ENCODE data around the gene SPACA6.
A peak's percentile ranks its signal among the peaks of the same experiment; 100 is the strongest.
"Not testable (repeated sequence)": the region's sequence is repeated elsewhere in the genome, so short reads cannot be mapped to it uniquely, and the experiment has no call there.

SPACA6 gene

DNA sequence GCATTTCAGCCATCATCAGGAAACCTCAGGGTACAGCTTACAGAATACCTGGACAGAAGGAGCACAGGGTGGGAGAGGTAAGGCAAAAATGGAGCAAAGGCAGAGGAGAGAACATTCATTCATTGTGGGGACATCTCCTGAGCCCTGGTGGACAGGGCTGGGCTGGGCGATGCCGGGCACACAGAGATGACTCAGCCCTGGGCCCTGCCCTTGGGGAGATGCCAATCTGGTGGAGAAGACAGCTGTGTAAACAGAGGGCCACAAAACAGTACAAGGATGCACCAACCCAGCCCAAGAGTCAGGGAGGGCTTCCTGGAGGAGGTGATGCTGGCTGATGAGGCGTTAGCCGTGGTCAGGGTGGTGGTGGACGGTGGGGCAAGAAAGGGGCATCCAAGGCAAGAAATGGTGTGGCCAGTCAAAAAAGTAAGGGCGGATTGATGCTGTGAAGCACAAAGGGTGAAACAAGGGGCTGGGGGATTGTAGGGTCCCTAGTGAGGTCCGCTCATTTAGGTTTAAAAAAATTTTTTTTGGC, 34.3 kb downstream of the SPACA6 start:
- H3K4me3 ChIP-seq (ENCODE audit: control insufficient read depth, low read depth, low read length) = no peak overlapping the region
- no peak for TF ChIP-seq CTCF (IDR thresholded peaks at IDR 0.05; ENCODE audit: control insufficient read depth, insufficient read depth, low read depth, low read length, missing control alignments)
- DNase-seq (ENCODE audit: low read depth) = no peak

DNA sequence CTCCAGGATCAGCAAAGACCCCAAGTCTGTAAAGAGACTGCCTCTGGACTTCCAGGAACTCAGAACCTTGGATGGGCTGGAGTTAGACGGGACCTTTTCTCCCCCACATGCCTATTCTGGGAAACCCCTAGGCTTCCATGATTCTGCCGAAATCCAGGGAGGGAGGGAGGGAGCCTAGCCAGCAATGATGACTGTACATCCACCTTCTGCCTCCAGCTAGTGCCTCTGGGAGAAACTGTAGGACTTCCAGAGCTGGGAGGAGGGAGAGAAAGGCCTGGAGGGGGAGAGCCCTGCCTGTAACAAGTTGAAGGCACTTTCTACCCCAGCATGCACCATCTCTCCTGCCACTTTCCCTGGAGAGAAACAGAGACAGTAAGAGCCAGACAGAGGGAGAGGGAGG, 36.7 kb downstream of the SPACA6 start:
- no peak for TF ChIP-seq CTCF (IDR thresholded peaks at IDR 0.05; ENCODE audit: control insufficient read depth, insufficient read depth, low read depth, low read length, missing control alignments)
- no peak overlapping the region for H3K4me3 ChIP-seq (ENCODE audit: control insufficient read depth, low read depth, low read length)
- no peak for DNase-seq (ENCODE audit: low read depth)

GRCh38 chr19:51733742-51734522, 40.8 kb downstream of the SPACA6 start:
- TF ChIP-seq CTCF (IDR thresholded peaks at IDR 0.05; ENCODE audit: control insufficient read depth, insufficient read depth, low read depth, low read length, missing control alignments) = no peak
- H3K4me3 ChIP-seq (ENCODE audit: control insufficient read depth, low read depth, low read length) = no peak overlapping the region
- DNase-seq (ENCODE audit: low read depth) = no peak

GRCh38 chr19:51735759-51736449, 42.8 kb downstream of the SPACA6 start:
- H3K4me3 ChIP-seq (ENCODE audit: control insufficient read depth, low read depth, low read length) = no peak overlapping the region
- TF ChIP-seq CTCF (IDR thresholded peaks at IDR 0.05; ENCODE audit: control insufficient read depth, insufficient read depth, low read depth, low read length, missing control alignments) = no peak
- DNase-seq (ENCODE audit: low read depth) = peak; percentile 82

DNA sequence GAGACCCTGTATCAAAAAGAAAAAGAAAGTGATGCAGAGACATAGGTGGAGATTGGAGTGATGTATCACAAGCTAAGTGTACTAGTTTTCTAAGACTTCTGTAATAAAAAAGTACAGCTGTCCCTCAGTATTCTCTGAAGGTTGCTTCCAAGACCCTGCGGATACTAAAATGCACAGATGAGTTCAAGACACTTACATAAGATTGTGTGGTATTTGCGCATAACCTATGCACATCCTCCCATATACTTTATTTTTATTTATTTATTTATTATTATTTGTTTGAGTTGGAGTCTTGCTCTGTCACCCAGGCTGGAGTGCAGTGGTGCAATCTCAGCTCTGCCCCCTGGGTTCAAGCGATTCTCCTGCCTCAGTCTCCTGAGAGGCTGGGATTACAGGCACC, 44.3 kb downstream of the SPACA6 start:
- TF ChIP-seq CTCF (IDR thresholded peaks at IDR 0.05; ENCODE audit: control insufficient read depth, insufficient read depth, low read depth, low read length, missing control alignments) = no peak

DNA sequence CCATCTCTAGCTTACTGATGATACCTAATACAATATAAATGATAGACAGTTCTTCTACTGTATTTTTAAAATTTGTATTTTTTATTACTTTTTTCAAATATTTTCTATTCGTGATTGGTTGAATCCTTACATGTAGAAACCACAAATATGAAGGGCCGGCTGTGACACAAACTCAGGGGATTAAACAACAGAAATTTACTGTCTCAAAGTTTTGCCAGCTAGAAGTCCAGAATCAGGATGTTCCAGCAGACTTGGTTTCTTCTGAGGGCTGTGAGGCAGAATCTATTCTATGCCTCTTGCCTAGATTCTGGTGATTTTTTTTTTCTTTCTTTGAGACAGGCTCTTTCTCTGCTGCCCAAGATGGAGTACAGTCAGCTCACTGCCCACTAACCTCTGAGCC, 44.8 kb downstream of the SPACA6 start:
- no peak overlapping the region for H3K4me3 ChIP-seq (ENCODE audit: control insufficient read depth, low read depth, low read length)
- DNase-seq (ENCODE audit: low read depth) = no peak
- no peak for TF ChIP-seq CTCF (IDR thresholded peaks at IDR 0.05; ENCODE audit: control insufficient read depth, insufficient read depth, low read depth, low read length, missing control alignments)

More for the DNA sequence above, 44.3 kb downstream of the SPACA6 start:
- H3K4me3 ChIP-seq (ENCODE audit: control insufficient read depth, low read depth, low read length) = no peak overlapping the region
- no peak for DNase-seq (ENCODE audit: low read depth)

DNA sequence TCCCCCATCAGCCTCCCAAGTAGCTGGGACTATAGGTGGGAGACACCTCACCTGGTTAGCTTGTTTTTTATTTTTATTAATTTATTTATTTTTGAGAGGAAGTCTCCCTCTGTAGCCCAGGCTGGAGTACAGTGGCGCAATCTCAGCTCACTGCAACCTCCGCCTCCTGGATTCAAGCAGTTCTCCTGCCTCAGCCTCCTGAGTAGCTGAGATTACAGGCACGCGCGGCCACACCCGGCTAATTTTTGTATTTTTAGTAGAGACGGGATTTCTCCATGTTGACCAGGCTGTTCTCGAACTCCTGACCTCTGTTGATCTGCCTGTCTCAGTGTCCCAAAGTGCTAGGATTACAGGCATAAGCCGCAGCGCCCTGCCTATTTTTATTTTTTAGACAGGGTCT, 45.4 kb downstream of the SPACA6 start:
- H3K4me3 ChIP-seq (ENCODE audit: control insufficient read depth, low read depth, low read length); DNase-seq (ENCODE audit: low read depth): not testable (repeated sequence)
